ENCODE results near the gene GPR137.
A peak's percentile ranks its signal among the peaks of the same experiment; 100 is the strongest.

GPR137 gene

GRCh38 chr11:64303109-64304031, 17.7 kb downstream of the GPR137 start:
- Histone ChIP-seq H3K79me2 (ENCODE audit: control insufficient read depth, low read length) (peaks cover 27% of the 10 kb centered on the region), H3K4me1 (ENCODE audit: control insufficient read depth, low read length) (peaks cover 41% of the 10 kb centered on the region), H3K9me3 (ENCODE audit: control insufficient read depth, insufficient read depth, low read length) (no peaks in the 10 kb centered on the region), H3K36me3 (ENCODE audit: control insufficient read depth, low read length) (peaks cover 26% of the 10 kb centered on the region), H3K9me2 (replicated peaks; ENCODE audit: control insufficient read depth, low read length) (no peaks in the 10 kb centered on the region), H3K4me2 (ENCODE audit: low read length) (peak overlapping the region; percentile 89; the same call in 1 of the 2 replicates), H3F3A (ENCODE audit: control insufficient read depth, insufficient read depth) (no peaks in the 10 kb centered on the region; the same call in 1 of the 2 replicates), H3K27ac (ENCODE audit: low read depth, low read length) (no peak overlapping the region), H4K20me1 (ENCODE audit: control insufficient read depth, insufficient read depth, low read depth, low read length) (no peaks in the 10 kb centered on the region), H3K4me3 (ENCODE audit: low read length) (peak overlapping the region; percentile 86; the same call in 1 of the 2 replicates), H3K27me3 (ENCODE audit: control insufficient read depth, low read length) (peaks cover 25% of the 10 kb centered on the region)
- no peak for TF ChIP-seq EZH2phosphoT487 (IDR thresholded peaks at IDR 0.05; ENCODE audit: borderline replicate concordance, low read length)
- TF ChIP-seq, protein P1, sequence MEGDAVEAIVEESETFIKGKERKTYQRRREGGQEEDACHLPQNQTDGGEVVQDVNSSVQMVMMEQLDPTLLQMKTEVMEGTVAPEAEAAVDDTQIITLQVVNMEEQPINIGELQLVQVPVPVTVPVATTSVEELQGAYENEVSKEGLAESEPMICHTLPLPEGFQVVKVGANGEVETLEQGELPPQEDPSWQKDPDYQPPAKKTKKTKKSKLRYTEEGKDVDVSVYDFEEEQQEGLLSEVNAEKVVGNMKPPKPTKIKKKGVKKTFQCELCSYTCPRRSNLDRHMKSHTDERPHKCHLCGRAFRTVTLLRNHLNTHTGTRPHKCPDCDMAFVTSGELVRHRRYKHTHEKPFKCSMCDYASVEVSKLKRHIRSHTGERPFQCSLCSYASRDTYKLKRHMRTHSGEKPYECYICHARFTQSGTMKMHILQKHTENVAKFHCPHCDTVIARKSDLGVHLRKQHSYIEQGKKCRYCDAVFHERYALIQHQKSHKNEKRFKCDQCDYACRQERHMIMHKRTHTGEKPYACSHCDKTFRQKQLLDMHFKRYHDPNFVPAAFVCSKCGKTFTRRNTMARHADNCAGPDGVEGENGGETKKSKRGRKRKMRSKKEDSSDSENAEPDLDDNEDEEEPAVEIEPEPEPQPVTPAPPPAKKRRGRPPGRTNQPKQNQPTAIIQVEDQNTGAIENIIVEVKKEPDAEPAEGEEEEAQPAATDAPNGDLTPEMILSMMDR (IDR thresholded peaks at IDR 0.05; ENCODE audit: low read depth, low read length, poor library complexity, severe bottlenecking): no peak

DNA sequence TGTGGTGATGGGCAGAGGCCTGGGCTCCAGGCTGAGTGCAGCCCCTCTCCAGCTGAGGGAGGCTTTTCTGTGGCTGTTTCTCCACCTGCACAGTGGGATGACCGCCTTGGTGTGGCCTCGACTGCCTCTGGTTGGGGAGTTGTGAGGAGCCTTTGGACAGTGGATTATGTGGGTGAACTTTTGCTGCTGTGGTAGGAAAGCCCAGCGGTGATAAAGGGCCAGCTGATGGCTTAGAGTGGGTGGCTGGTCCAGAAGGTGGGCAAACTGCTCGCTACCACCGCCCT, 18.3 kb downstream of the GPR137 start:
- Histone ChIP-seq H3F3A (ENCODE audit: control insufficient read depth, insufficient read depth) (no peaks in the 10 kb centered on the region; the same call in 1 of the 2 replicates), H3K27ac (ENCODE audit: low read depth, low read length) (no peak overlapping the region), H3K27me3 (ENCODE audit: control insufficient read depth, low read length) (peaks cover 20% of the 10 kb centered on the region), H3K4me3 (ENCODE audit: low read length) (peak overlapping the region; percentile 86), H3K4me1 (ENCODE audit: control insufficient read depth, low read length) (peaks cover 41% of the 10 kb centered on the region), H4K20me1 (ENCODE audit: control insufficient read depth, insufficient read depth, low read depth, low read length) (no peaks in the 10 kb centered on the region), H3K79me2 (ENCODE audit: control insufficient read depth, low read length) (peaks cover 30% of the 10 kb centered on the region), H3K4me2 (ENCODE audit: low read length) (peak overlapping the region; percentile 89), H3K36me3 (ENCODE audit: control insufficient read depth, low read length) (peaks cover 26% of the 10 kb centered on the region), H3K9me3 (ENCODE audit: control insufficient read depth, insufficient read depth, low read length) (no peaks in the 10 kb centered on the region), H3K9me2 (replicated peaks; ENCODE audit: control insufficient read depth, low read length) (no peaks in the 10 kb centered on the region)
- TF ChIP-seq EZH2phosphoT487 (IDR thresholded peaks at IDR 0.05; ENCODE audit: borderline replicate concordance, low read length): no peak
- TF ChIP-seq, protein P1 (IDR thresholded peaks at IDR 0.05; ENCODE audit: low read depth, low read length, poor library complexity, severe bottlenecking): no peak

DNA sequence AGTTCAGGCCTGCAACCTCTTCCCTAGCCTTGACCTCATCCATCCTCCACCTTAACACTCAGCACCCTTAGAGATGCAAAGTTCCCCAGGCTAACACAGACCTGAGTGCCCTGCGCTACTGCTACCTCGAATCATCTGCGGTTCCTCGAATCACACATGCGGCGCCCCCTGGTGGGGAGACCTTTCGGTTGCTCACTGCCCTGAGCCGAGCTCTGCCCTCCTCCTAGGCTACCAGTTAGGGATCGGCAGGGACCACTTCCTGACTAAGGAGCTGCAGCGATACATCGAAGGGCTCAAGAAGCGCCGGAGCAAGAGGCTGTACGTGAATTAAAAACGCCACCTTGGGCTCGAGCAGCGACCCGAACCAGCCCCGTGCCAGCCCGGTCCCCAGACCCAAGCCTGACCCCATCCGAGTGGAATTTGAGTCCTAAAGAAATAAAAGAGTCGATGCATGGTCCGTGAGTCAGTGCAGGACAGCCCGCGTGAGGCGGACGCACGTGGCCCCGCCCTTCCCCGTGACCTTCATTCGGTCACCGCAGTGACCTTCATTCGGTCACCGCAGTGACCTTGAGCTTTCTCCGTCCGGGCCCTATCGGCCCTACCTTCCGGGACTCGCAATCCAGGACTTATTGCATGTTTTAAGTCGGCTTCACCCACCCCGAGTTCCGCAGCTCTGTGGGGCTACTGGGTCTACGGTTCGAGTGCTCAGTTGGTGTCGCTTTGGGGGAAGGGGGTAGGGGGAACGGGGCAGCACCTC, 18.8 kb downstream of the GPR137 start:
- peaks cover 35% of the 10 kb centered on the region for H3K79me2 ChIP-seq (ENCODE audit: control insufficient read depth, low read length)
- peaks cover 15% of the 10 kb centered on the region for H3K27me3 ChIP-seq (ENCODE audit: control insufficient read depth, low read length)
- peaks cover 29% of the 10 kb centered on the region for H3K36me3 ChIP-seq (ENCODE audit: control insufficient read depth, low read length)
- TF ChIP-seq, protein P1 (IDR thresholded peaks at IDR 0.05; ENCODE audit: low read depth, low read length, poor library complexity, severe bottlenecking): peak; percentile 99
- TF ChIP-seq EZH2phosphoT487 (IDR thresholded peaks at IDR 0.05; ENCODE audit: borderline replicate concordance, low read length): no peak
- peaks cover 41% of the 10 kb centered on the region for H3K4me1 ChIP-seq (ENCODE audit: control insufficient read depth, low read length)
- H3K4me3 ChIP-seq (ENCODE audit: low read length): peak overlapping the region; percentile 86
- no peaks in the 10 kb centered on the region for H3K9me3 ChIP-seq (ENCODE audit: control insufficient read depth, insufficient read depth, low read length)
- H3K9me2 ChIP-seq (replicated peaks; ENCODE audit: control insufficient read depth, low read length): no peaks in the 10 kb centered on the region
- no peaks in the 10 kb centered on the region for H4K20me1 ChIP-seq (ENCODE audit: control insufficient read depth, insufficient read depth, low read depth, low read length)
- peak overlapping the region; percentile 89 for H3K4me2 ChIP-seq (ENCODE audit: low read length)
- peak overlapping the region; percentile 88 for H3K27ac ChIP-seq (ENCODE audit: low read depth, low read length)
- H3F3A ChIP-seq (ENCODE audit: control insufficient read depth, insufficient read depth): no peaks in the 10 kb centered on the region; the same call in 1 of the 2 replicates
